Activated naive CD4-positive, alpha-beta T cell treated with anti-CD3 and anti-CD28 coated beads, Interleukin-2, amount 10 ng/mL, durations not matched to agents 7 days and 5 days (primary cell): ENCODE data around the gene GGACT.

Experiments
- CTCF ChIA-PET: fragments of 350-600 bp; sonication (Branson Sonifier 250); formaldehyde crosslinking; loops from one replicate; lab custom pipeline; 2021; ENCODE audit warnings: antibody characterized with exemption; lab: Charles Lee
- DNase-seq: peaks from one replicate; pipeline ENCODE4 v3.0.0-alpha.2; 2020
- H3K27ac Mint-ChIP-seq: one replicate; pipeline ENCODE4 v1.8.0; 2021; ENCODE audit warnings: mild to moderate bottlenecking, moderate library complexity, mixed read lengths
- H3K27me3 Mint-ChIP-seq: one replicate; pipeline ENCODE4 v1.8.0; 2021; ENCODE audit warnings: mild to moderate bottlenecking, mixed read lengths
- H3K36me3 Mint-ChIP-seq: one replicate; pipeline ENCODE4 v1.8.0; 2021; ENCODE audit warnings: mixed read lengths
- H3K4me1 Mint-ChIP-seq: one replicate; pipeline ENCODE4 v1.8.0; 2021; ENCODE audit warnings: mixed read lengths
- H3K4me3 Mint-ChIP-seq: one replicate; pipeline ENCODE4 v1.8.0; 2021; ENCODE audit warnings: mild to moderate bottlenecking, moderate library complexity, mixed read lengths
- H3K9me3 Mint-ChIP-seq: one replicate; pipeline ENCODE4 v1.8.0; 2021; ENCODE audit warnings: mixed read lengths

Gene GGACT

DNA sequence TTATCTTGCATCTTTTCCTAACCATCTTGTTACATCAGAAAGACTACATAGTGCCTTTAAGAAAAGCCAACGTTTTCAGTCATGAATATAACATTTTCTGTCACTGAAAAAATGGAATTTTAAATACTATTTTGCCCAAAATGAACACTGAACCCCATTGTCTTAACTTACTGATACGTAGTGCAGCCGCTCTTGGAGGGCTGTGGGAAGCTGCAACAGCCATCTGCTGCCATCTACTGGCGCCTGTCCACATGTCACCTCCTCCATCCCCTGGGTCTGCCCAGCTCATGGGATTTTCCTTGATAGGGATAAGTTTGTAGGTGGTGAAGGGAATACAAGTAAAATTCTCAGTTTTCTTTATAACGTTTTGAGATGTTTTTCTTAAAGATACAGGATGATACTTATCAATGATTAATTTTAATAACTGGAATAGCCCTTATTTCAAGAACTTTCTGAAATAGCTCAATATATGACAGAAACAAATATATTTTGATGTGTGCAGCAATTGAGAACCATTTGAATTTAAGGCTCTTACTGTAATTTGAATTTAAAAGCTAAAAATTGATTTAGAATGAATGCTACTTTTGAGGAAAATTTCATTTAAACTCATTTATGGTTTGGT is 73.7 kb downstream of the GGACT start:
- H3K4me3 Mint-ChIP-seq: no peak overlapping the region
- no peaks in the 10 kb centered on the region for H3K27me3 Mint-ChIP-seq
- no peak overlapping the region for H3K27ac Mint-ChIP-seq
- H3K36me3 Mint-ChIP-seq: no peaks in the 10 kb centered on the region
- no peaks in the 10 kb centered on the region for H3K9me3 Mint-ChIP-seq
- peaks cover 18% of the 10 kb centered on the region for H3K4me1 Mint-ChIP-seq
- DNase-seq: peak; percentile 83
- CTCF ChIA-PET: interaction anchor here (0.6 to 3.8 kb wide), 28 partner anchors 8 to 861 kb away, joined by 3 to 21 read pairs (median 4); no protein-coding TSS in a partner anchor

DNA sequence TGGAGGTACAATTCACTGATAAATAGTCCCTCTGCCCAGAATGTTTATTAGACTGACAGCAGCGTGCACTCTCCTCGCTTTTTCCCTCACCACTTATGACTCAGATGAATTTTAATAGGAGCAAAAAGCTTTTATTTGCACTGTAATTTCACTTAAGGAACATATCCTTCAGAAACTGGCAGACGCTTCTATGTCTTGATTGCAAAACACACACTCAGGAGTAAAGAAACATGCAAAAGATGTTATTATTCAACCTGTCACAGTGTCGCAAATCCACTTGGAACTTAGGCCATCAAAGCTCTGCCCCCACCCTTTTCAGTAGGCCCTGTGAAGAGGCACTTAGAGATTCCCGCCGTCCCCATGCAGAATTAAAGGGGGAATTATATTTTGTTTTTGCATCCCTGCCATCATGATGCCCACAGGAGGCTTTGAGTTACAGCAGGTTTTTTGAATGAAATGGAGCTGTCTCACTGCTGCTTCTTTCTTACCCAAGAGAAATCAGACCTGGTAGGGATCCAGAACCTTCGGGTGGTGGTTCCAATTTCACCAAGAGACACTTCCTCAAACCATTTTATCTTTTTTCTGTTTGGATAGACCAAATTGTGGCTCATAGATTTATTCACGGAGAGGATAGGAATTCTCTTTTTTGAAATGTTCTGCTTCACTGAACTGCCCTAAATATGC is 74.5 kb downstream of the GGACT start:
- Mint-ChIP-seq H3K9me3 (no peaks in the 10 kb centered on the region), H3K4me1 (peaks cover 18% of the 10 kb centered on the region), H3K4me3 (no peak overlapping the region), H3K27ac (no peak overlapping the region), H3K36me3 (no peaks in the 10 kb centered on the region), H3K27me3 (no peaks in the 10 kb centered on the region)
- no peak for DNase-seq
- CTCF ChIA-PET: interaction anchor here (0.6 to 3.8 kb wide), 17 partner anchors 12 to 858 kb away, joined by 3 to 21 read pairs (median 4); no protein-coding TSS in a partner anchor

DNA sequence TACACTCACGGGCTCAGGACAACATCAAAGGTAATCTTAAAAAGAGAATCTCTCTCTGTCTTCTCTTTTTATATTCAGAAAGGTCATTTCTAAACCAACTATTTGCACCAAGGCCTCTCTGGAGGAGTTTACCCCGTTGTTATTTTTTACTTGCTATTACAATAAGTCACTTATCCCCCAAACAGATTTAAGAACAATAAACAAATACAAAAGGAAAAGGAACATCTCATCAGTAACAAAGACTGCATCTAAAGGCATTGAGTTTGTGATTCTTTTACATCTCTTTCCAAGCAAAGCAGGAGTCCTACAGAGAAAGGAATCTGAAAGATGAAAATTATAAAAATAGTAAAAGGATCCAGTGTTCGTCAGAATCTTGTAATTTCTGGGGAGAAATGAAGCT is 75.4 kb downstream of the GGACT start:
- no peaks in the 10 kb centered on the region for H3K27me3 Mint-ChIP-seq
- CTCF ChIA-PET: interaction anchor here (1.6 to 3.8 kb wide), 3 partner anchors 323 to 857 kb away, joined by 4 to 17 read pairs (median 7); no protein-coding TSS in a partner anchor
- DNase-seq: no peak
- H3K4me1 Mint-ChIP-seq: peaks cover 14% of the 10 kb centered on the region
- H3K27ac Mint-ChIP-seq: no peak overlapping the region
- no peaks in the 10 kb centered on the region for H3K36me3 Mint-ChIP-seq
- no peaks in the 10 kb centered on the region for H3K9me3 Mint-ChIP-seq
- H3K4me3 Mint-ChIP-seq: no peak overlapping the region

DNA sequence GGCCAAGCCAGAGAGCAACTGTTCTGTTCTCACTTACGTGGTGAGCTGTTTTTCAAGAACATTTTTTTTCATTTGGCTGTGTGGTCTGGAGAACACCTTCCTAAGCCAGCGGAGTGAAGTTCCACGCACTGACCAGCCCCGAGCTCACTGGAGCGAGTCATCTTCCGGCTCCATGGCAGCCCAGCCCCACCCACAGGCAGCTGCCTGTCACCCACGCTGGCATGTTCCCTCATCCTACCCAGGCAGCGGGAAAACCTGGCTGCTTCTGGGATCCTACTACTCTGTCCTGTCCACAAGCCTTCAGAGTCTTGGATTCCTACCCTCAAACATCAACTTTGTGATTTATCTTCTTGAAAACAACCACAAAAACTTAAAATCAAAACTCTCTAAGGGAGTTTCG is 76.2 kb downstream of the GGACT start:
- no peaks in the 10 kb centered on the region for H3K27me3 Mint-ChIP-seq
- H3K27ac Mint-ChIP-seq: no peak overlapping the region
- H3K4me3 Mint-ChIP-seq: no peak overlapping the region
- peaks cover 8% of the 10 kb centered on the region for H3K4me1 Mint-ChIP-seq
- CTCF ChIA-PET: interaction anchor here (1.6 to 3.8 kb wide), 3 partner anchors 323 to 856 kb away, joined by 4 to 17 read pairs (median 7); no protein-coding TSS in a partner anchor
- H3K9me3 Mint-ChIP-seq: no peaks in the 10 kb centered on the region
- H3K36me3 Mint-ChIP-seq: no peaks in the 10 kb centered on the region
- DNase-seq: no peak

DNA sequence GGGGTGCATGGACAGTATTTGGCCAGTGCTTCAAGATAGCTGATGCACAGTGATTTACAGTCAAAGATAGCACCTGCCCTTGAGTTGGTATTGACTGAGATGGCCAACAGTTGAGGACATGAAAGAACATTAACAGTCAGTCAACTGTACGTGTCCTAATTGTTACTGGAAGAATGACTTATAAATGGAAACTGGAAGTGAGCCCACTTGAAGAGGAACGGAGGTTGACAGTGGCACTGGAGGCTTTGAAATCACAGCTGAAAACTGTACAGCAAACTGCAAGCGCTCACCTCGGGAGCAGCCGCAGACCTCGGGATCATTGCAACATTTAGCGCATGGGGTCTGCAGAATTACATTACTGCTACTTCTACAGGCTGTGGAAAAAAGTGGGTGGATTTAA is 77.1 kb downstream of the GGACT start:
- H3K27me3 Mint-ChIP-seq: no peaks in the 10 kb centered on the region
- H3K4me3 Mint-ChIP-seq: no peak overlapping the region
- H3K27ac Mint-ChIP-seq: no peak overlapping the region
- H3K4me1 Mint-ChIP-seq: peaks cover 16% of the 10 kb centered on the region
- CTCF ChIA-PET: interaction anchor here (1.0 kb wide), 1 partner anchor 853 kb away, joined by 3 read pairs; no protein-coding TSS in a partner anchor
- H3K36me3 Mint-ChIP-seq: no peaks in the 10 kb centered on the region
- H3K9me3 Mint-ChIP-seq: no peaks in the 10 kb centered on the region
- no peak for DNase-seq

DNA sequence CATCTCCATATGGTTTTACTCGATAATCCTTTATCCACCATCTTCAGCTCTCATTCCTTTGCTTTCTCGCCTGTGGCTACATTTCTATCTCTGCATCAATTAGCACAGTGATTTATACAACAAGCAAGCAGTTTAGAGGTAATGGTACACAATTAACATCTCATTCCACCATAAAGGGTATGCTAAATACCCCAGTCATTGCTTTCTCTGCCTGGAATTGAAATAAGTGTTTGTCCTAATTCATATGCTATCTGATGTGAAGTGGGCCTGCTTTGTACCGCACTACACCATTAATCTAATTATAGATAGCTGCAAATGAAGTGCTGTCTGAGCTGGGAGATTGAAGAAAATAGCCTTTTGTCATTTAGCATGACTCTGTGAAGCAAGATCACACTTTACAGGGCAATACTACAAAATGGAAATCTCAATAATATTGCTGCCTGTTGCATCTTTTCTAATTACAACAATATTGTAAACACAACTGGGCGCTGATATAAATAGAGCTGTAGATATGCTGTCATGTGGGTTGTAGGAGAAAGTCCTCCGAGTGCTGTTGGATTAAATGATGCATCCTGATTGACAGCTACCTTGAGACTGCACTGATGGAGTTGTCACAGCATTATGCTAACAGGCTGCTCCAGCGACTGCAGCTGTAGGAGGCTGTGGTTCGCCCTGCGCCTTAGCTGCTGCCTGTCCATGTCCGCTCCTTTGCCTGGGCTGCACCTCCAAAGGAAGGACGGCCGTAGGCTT is 78.2 kb downstream of the GGACT start:
- Mint-ChIP-seq H3K4me1 (peaks cover 24% of the 10 kb centered on the region), H3K4me3 (no peak overlapping the region), H3K9me3 (no peaks in the 10 kb centered on the region), H3K36me3 (no peaks in the 10 kb centered on the region), H3K27ac (no peak overlapping the region), H3K27me3 (peaks cover 4% of the 10 kb centered on the region)
- no peak for DNase-seq
- CTCF ChIA-PET: interaction anchor here (2.1 kb wide), 1 partner anchor 275 kb away, joined by 5 read pairs; no protein-coding TSS in a partner anchor

DNA sequence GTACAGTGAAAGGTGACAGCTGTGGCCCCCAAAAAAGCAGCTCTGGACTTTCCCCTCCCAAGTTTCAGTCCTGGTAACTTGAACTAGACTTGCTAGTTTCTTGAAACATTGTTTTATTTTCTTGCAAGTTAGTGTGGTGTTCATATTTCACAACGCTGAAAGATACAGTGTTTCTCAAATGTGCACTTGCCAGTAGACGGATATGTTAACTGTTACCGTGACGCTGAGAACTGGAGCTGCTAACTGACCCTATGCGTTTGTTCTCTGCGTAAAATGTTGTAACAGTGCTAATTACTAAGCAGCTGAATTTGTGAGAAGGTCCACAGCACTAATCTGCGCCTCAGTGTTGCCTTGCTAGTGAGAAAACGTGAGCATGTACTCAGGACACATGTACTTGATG is 79.6 kb downstream of the GGACT start:
- no peak for DNase-seq
- no peaks in the 10 kb centered on the region for H3K36me3 Mint-ChIP-seq
- H3K27me3 Mint-ChIP-seq: peaks cover 4% of the 10 kb centered on the region
- peaks cover 22% of the 10 kb centered on the region for H3K4me1 Mint-ChIP-seq
- no peak overlapping the region for H3K4me3 Mint-ChIP-seq
- no peak overlapping the region for H3K27ac Mint-ChIP-seq
- CTCF ChIA-PET: interaction anchor here (0.6 to 2.1 kb wide), 2 partner anchors 64 to 273 kb away, joined by 3 to 5 read pairs; no protein-coding TSS in a partner anchor
- H3K9me3 Mint-ChIP-seq: no peaks in the 10 kb centered on the region

DNA sequence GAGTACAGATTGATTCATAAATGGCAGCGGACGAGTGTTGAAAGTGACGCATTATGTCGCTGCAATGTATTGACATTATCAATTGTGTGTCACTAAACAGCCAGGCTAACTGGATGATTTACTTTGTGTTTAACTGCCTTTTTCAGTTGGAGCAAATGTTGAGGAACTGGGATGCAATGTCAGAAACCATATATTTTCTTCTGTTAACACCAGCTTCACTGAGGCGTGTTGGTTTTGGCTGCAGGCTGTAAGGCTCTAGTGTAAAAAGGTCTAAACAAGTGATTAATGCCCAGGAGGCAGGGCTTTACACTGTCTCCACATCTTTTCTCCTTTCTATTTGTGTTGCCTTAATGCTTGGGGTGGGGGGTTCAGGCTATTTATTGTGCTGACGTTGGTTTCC is 80.1 kb downstream of the GGACT start:
- no peaks in the 10 kb centered on the region for H3K36me3 Mint-ChIP-seq
- CTCF ChIA-PET: interaction anchor here (0.6 kb wide), 1 partner anchor 65 kb away, joined by 3 read pairs; no protein-coding TSS in a partner anchor
- no peak for DNase-seq
- no peaks in the 10 kb centered on the region for H3K9me3 Mint-ChIP-seq
- H3K4me3 Mint-ChIP-seq: no peak overlapping the region
- no peak overlapping the region for H3K27ac Mint-ChIP-seq
- H3K27me3 Mint-ChIP-seq: peaks cover 4% of the 10 kb centered on the region
- peaks cover 22% of the 10 kb centered on the region for H3K4me1 Mint-ChIP-seq

DNA sequence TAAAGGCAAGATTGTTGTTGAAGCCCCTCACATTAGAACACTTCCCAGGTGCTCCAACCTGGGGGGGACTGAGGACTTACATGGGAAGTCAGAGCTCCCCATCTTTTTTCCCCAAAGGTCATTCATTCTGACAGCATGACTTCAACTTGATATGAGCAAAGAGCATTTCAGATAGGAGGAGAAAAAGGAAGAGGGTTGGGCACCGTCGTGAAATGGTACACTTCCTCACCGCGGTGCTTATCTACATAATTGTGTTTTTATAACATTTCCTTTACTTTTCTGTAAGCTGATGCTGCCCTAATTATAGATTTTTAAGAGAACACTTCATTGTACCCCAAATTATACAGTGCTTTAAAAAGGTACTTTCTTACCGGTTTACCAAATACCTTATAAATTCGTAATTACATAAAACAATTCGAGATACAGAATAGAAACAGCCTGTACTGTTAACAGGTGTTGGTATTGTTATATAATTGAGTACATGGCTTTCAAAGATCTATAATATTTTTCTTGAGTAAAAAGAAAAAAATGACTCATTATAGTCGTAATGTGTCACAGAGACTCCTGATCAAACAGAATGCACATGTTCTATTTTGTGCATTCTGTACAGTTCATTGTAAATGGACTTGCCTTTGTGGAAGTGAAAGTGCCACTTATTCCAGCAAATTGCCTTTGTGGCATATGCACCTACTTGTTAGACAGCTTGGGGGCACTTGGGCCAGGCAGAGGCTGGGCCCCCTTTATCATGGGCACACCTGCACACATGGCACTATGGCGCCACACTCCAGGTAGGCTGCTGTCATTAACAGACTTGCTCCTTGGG is 81.8 kb downstream of the GGACT start:
- DNase-seq: no peak
- Mint-ChIP-seq H3K4me3 (peak overlapping the region; percentile 59), H3K4me1 (peaks cover 22% of the 10 kb centered on the region), H3K36me3 (peaks cover 2% of the 10 kb centered on the region), H3K27ac (peak overlapping the region; percentile 83), H3K9me3 (no peaks in the 10 kb centered on the region), H3K27me3 (peaks cover 4% of the 10 kb centered on the region)
- CTCF ChIA-PET: interaction anchor here (1.2 to 2.4 kb wide), 2 partner anchors 8 to 850 kb away, joined by 5 to 7 read pairs; no protein-coding TSS in a partner anchor

DNA sequence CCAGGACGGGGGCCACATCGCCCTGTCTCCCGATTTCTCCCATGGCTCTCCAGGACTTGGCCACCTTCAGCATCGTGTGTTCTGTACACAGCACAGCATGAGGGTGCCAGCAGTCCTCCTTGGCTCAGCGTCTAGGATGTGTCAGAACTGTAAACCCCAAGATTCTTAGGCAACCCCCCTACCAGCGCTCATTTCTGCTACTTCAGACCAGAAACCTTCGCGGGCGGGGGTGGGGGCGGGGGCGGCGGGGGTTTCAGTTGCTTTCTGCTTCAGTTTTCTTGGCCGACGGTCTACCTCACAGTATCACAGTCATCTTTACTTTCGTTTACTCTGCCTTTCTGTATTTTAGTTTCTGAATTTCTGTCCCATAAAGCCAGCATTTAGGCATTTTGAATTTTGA is 82.4 kb downstream of the GGACT start:
- DNase-seq: peak; percentile 27
- Mint-ChIP-seq H3K4me1 (peaks cover 22% of the 10 kb centered on the region), H3K4me3 (peak overlapping the region; percentile 59), H3K27me3 (peaks cover 4% of the 10 kb centered on the region), H3K36me3 (peaks cover 2% of the 10 kb centered on the region), H3K9me3 (no peaks in the 10 kb centered on the region), H3K27ac (peak overlapping the region; percentile 83)
- CTCF ChIA-PET: interaction anchor here (1.2 to 2.4 kb wide), 2 partner anchors 9 to 850 kb away, joined by 5 to 7 read pairs; no protein-coding TSS in a partner anchor

DNA sequence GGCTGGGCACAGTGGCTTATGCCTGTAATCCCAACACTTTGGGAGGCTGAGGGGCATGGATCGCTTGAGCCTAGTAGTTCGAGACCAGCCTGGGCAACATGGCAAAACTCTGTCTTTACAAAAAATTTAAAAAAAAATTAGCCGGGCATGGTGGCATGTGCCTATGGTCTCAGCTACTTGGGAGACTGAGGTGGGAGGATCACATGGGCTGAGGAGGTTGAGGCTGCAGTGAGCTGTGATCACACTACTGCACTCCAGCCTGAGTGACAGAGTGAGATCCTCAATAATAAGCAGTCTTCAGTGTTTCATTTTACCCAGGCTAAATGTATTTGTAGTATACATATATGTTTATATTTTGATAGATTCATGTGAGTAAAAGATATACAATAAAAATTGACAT is 85.0 kb downstream of the GGACT start:
- Mint-ChIP-seq H3K27me3 (peaks cover 4% of the 10 kb centered on the region), H3K4me3 (no peak overlapping the region), H3K9me3 (no peaks in the 10 kb centered on the region), H3K27ac (no peak overlapping the region), H3K4me1 (peaks cover 22% of the 10 kb centered on the region), H3K36me3 (peaks cover 2% of the 10 kb centered on the region)
- no peak for DNase-seq
- CTCF ChIA-PET: no interaction called here

DNA sequence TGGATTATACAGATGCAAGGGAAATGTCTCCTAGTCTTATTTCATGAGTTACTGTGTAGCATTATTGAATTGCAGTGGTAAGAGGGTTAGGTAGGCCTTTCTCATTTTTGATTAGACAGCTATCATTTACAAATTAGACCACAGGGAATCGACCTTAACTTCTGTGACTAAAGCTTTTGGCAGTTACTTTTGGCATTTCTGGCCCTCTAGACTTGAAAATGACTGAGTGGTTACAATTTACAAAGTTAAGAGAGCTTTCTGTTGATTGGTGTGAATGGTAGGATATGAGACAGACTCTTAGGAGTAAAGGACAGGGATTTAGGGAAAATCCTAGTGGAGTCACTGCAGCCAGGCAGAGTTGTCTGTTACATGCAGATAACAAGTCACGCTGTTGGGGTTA is 86.1 kb downstream of the GGACT start:
- Mint-ChIP-seq H3K27ac (no peak overlapping the region), H3K27me3 (peaks cover 4% of the 10 kb centered on the region), H3K4me3 (no peak overlapping the region), H3K9me3 (no peaks in the 10 kb centered on the region), H3K36me3 (peaks cover 2% of the 10 kb centered on the region), H3K4me1 (peaks cover 20% of the 10 kb centered on the region)
- DNase-seq: no peak
- CTCF ChIA-PET: interaction anchor here (0.6 to 1.6 kb wide), 2 partner anchors 10 to 12 kb away, joined by 3 read pairs; no protein-coding TSS in a partner anchor

DNA sequence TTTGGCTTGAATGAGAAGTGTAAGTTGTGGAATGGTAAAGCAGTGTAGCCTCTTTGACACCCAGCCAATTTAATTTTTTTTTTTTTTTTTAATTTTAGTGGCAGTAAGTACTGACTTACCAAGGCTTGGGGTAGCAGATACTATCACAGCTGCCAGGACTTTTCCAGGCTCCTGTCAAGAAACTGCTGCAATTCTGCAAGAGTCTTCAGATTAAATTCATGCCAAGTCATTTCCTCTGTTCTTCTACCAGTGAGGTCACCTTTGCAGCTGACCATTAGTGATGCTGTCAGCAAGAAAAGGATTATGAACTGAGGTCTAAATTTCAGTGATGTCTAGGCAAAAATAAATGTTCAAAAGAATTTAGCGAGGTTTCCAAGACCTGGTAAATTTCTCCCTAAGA is 91.2 kb downstream of the GGACT start:
- no peak overlapping the region for H3K4me3 Mint-ChIP-seq
- no peak for DNase-seq
- no peaks in the 10 kb centered on the region for H3K36me3 Mint-ChIP-seq
- H3K9me3 Mint-ChIP-seq: no peaks in the 10 kb centered on the region
- CTCF ChIA-PET: no interaction called here
- H3K4me1 Mint-ChIP-seq: no peaks in the 10 kb centered on the region
- H3K27ac Mint-ChIP-seq: no peak overlapping the region
- no peaks in the 10 kb centered on the region for H3K27me3 Mint-ChIP-seq
